ENCODE results near the gene SLC46A1. TPM values are rescaled to one million over a fixed set of nuclear protein-coding genes. Genes with fewer than 3 reads are reported as not detected.

SLC46A1 gene
- total RNA-seq, 1 donor from 2014 or later = 16.1 TPM

GRCh38 chr17:28368915-28369683 is 36.9 kb downstream of the SLC46A1 start:
- peak overlapping the region; percentile 96 for H3K27ac Mint-ChIP-seq
- DNase-seq (ENCODE audit: low spot score, unreplicated experiment) = no peak
- TF ChIP-seq CTCF (IDR thresholded peaks at IDR 0.05; ENCODE audit: unreplicated experiment) = no peak
- peaks cover 15% of the 10 kb centered on the region for H3K27me3 Mint-ChIP-seq
- H3K4me3 Mint-ChIP-seq (ENCODE audit: low read depth) = peak overlapping the region; percentile 64
- H3K9me3 Mint-ChIP-seq (ENCODE audit: low read depth) = no peaks in the 10 kb centered on the region
- H3K4me1 Mint-ChIP-seq (ENCODE audit: low read depth) = peaks cover 33% of the 10 kb centered on the region
- no peaks in the 10 kb centered on the region for H3K36me3 Mint-ChIP-seq (ENCODE audit: insufficient read depth)

DNA sequence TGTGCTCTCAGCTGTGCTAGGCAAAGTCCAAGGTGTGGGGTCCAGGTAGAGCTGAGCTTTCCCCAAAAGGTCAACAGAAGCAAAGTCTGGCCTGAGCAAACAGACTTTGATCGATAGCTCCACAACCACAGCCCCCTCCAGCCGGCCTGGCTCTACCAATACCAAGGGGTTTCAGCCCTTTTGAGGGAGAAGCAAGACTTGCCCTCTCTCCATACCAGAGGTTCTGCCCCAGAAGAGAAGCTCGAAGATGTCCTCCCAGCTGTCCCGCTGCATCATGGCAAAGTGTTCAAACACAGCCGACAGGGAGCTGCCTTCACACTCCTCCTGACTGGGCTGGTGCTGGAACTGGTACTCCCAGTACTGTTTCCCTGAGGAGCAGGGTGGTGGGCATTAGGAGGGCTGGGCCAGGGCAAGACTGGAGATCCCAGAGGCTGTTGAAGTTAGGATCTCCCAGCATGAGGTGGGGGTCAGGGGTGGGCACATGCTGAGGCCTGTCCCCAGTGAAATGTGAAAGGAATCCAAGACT is 37.6 kb downstream of the SLC46A1 start:
- no peak for TF ChIP-seq CTCF (IDR thresholded peaks at IDR 0.05; ENCODE audit: unreplicated experiment)
- Mint-ChIP-seq H3K27me3 (peaks cover 10% of the 10 kb centered on the region), H3K36me3 (ENCODE audit: insufficient read depth) (no peaks in the 10 kb centered on the region), H3K4me3 (ENCODE audit: low read depth) (peak overlapping the region; percentile 50), H3K27ac (peak overlapping the region; percentile 92), H3K4me1 (ENCODE audit: low read depth) (peaks cover 31% of the 10 kb centered on the region), H3K9me3 (ENCODE audit: low read depth) (no peaks in the 10 kb centered on the region)
- DNase-seq (ENCODE audit: low spot score, unreplicated experiment) = no peak

DNA sequence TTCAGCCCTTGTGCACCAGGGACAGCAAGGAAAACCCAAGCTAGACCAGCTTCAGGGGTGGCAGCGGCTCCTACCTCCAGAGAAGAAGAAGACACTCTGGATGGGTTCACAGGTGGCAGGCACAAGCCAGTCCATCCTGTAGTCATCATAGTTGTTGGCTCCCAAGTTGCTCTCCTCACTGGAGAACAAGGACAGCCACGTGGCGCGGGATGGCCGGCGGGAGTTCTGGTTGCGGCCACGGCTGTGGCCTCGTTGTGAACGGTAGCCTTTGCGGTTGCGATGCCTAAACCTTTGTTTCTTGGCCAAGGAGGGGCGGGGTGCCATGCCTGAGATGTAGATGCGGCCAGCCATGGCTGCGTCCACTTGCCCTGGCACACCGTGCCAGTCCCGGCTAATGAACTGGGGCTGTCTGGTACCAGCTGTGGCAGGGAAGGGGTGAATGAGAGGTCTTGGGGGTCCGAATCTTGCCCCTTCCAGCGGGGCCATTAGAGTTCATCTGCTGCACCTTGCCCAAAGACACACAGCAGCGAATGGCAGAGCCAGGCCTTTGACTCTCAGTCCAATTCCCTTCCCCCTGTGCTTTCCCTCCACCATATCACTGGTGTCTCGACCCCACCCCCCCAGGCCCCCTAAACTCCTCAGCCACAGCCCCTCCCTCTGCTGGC is 38.2 kb downstream of the SLC46A1 start:
- H3K27me3 Mint-ChIP-seq = peaks cover 4% of the 10 kb centered on the region
- no peak for DNase-seq (ENCODE audit: low spot score, unreplicated experiment)
- peak overlapping the region; percentile 50 for H3K4me3 Mint-ChIP-seq (ENCODE audit: low read depth)
- no peak for TF ChIP-seq CTCF (IDR thresholded peaks at IDR 0.05; ENCODE audit: unreplicated experiment)
- H3K9me3 Mint-ChIP-seq (ENCODE audit: low read depth) = no peaks in the 10 kb centered on the region
- H3K36me3 Mint-ChIP-seq (ENCODE audit: insufficient read depth) = no peaks in the 10 kb centered on the region
- peak overlapping the region; percentile 92 for H3K27ac Mint-ChIP-seq
- peaks cover 31% of the 10 kb centered on the region for H3K4me1 Mint-ChIP-seq (ENCODE audit: low read depth)

GRCh38 chr17:28366605-28367004 is 39.4 kb downstream of the SLC46A1 start:
- no peak overlapping the region for H3K4me3 Mint-ChIP-seq (ENCODE audit: low read depth)
- H3K36me3 Mint-ChIP-seq (ENCODE audit: insufficient read depth) = no peaks in the 10 kb centered on the region
- H3K4me1 Mint-ChIP-seq (ENCODE audit: low read depth) = peaks cover 31% of the 10 kb centered on the region
- no peak for DNase-seq (ENCODE audit: low spot score, unreplicated experiment)
- H3K27ac Mint-ChIP-seq = peak overlapping the region; percentile 41
- no peaks in the 10 kb centered on the region for H3K27me3 Mint-ChIP-seq
- H3K9me3 Mint-ChIP-seq (ENCODE audit: low read depth) = no peaks in the 10 kb centered on the region
- no peak for TF ChIP-seq CTCF (IDR thresholded peaks at IDR 0.05; ENCODE audit: unreplicated experiment)

GRCh38 chr17:28365487-28365886 is 40.5 kb downstream of the SLC46A1 start:
- no peak overlapping the region for H3K4me3 Mint-ChIP-seq (ENCODE audit: low read depth)
- H3K4me1 Mint-ChIP-seq (ENCODE audit: low read depth) = peaks cover 28% of the 10 kb centered on the region
- H3K27me3 Mint-ChIP-seq = no peaks in the 10 kb centered on the region
- no peaks in the 10 kb centered on the region for H3K9me3 Mint-ChIP-seq (ENCODE audit: low read depth)
- peaks cover 5% of the 10 kb centered on the region for H3K36me3 Mint-ChIP-seq (ENCODE audit: insufficient read depth)
- H3K27ac Mint-ChIP-seq = no peak overlapping the region
- no peak for DNase-seq (ENCODE audit: low spot score, unreplicated experiment)
- TF ChIP-seq CTCF (IDR thresholded peaks at IDR 0.05; ENCODE audit: unreplicated experiment) = no peak
